GM18498 (cell line): ENCODE results near the gene AK3.
"Not testable (repeated sequence)": the region's sequence is repeated elsewhere in the genome, so short reads cannot be mapped to it uniquely, and the experiment has no call there.

ENCODE experiments used
- ATAC-seq: cut with Tn5 transposase; IDR thresholded peaks from one replicate; pipeline ENCODE4 v1.9.1; 2021; ENCODE audit warnings: mild to moderate bottlenecking, moderate library complexity; ENCODE audit not compliant: unreplicated experiment

Gene AK3

GRCh38 chr9:4740638-4741364, at the start of gene AK3:
TSS of gene AK3 (minus strand) at chr9:4741202. CDS start at chr9:4741087, 115 bp downstream.
- ATAC-seq = peak; percentile 91

DNA sequence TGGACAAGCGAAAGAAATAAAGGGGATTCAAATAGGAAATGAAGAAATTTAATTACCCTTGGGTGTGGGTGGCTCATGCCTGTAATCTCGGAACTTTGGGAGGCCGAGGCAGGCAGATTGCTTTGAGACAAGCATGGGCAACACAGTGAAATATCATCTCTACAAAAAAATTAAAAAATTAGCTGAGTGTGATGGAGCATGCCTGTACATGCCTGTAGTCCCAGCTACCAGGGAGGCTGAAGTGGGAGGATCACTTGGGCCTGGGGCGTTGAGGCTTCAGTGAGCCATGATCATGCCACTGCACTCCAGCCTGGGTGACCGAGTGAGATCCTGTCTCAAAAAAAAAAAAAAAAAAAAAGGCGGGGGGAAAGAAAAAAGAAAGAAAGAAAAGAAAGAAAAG, 47.7 kb upstream of the AK3 start:
- no peak for ATAC-seq

- ATAC-seq = no peak
These were observed 46.9 kb upstream of the AK3 start for GRCh38 chr9:4787876-4788275.

GRCh38 chr9:4786599-4786998, 45.6 kb upstream of the AK3 start:
- ATAC-seq = no peak

DNA sequence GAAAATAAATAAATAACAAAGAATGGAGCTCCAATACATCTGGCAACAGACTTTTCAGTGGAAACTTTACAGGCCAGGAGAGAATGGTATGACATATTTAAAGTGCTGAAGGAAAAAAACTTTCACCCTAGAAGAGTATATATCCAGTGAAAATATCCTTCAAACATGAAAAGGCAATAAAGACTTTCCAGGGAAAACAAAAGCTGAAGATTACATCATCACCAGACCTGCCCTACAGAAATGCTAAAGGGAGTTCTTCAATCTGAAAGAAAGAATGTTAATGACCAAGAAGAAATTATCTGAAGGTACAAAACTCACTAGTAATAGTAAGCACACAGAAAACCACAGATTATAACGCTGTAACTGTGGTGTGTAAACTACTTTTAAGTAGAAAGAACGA, 43.4 kb upstream of the AK3 start:
- ATAC-seq = no peak

DNA sequence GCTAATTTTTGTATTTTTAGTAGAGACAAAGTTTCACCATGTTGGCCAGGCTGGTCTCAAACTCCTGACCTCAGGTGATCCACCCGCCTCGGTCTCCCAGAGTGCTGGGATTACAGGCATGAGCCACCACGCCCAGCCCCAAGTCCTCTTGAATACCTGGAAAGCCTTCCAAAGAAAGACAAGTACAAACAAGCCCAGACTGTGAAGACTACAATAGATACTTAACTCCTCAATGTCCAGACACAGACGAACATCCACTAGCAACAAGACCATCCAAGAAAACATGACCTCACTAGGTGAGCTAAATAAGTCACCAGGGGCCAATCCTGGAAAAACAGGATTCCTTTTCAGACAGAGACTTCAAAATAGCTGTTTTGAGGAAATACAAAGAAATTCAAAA, 42.2 kb upstream of the AK3 start:
- ATAC-seq = not testable (repeated sequence)

DNA sequence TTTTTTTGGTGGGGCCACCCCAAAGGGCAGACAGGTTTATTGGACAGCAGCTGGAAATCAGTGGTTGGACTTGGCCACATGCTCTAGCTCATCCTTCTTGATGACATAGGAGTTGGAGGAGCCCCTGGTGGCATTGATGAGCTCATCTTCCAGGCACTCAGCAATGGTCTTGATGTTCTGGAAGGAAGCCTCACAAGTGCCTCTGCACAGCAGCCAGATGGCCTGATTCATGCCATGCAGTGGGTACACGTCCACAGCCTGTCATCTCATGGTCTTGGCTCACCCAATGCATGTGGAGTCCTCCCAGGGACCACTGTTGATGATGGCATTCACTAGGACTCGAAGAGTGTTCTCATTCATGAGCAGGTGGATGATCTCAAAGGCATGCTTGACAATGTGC, 40.4 kb upstream of the AK3 start:
- no peak for ATAC-seq

DNA sequence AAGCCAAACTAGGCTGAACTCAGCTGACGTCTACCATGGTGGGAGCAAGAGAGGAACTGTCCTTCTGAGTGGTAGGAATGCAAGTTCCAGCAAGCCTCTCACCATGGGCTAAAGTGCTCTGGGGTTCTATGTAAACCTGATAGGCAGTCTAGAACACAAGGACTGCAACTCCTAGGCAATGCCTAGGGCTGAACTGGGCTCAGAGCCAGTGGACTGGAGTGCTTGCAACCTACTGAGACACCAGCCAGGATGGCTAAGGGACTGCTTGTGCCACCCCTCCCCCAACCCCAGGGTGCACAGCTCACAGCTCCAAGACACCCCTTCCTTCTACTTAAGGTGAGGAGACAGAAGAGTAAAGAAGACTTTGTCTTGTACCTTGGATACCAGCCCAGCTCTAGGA, 39.6 kb upstream of the AK3 start:
- no peak for ATAC-seq

DNA sequence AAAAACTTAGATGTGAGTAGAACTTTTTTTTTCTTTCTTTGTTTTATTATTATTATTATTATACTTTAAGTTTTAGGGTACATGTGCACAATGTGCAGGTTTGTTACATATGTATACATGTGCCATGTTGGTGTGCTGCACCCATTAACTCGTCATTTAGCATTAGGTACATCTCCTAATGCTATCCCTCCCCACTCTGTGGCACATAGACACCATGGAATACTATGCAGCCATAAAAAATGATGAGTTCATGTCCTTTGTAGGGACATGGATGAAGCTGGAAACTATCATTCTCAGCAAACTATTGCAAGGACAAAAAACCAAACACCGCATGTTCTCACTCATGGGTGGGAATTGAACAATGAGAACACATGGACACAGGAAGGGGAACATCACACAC, 34.0 kb upstream of the AK3 start:
- ATAC-seq = not testable (repeated sequence)

GRCh38 chr9:4774209-4774608, 33.2 kb upstream of the AK3 start:
- ATAC-seq = no peak

DNA sequence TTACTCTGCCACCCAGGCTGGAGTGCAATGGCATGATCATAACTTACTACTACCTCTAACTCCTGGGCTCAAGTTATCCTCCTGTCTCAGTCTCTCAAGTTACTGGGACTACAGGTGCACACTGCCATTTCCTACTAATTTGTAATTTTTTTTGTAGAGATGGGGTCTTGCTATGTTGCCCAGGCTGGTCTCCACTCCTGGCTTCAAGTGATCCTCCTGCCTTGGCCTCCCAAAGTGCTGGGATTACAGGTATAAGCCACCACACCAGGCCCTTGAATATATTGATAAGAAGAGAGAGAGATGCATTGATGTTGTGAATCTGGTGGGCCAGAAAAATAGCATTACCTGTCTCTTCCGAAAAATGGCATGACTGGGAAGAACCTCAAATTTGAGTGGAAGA, 30.8 kb upstream of the AK3 start:
- no peak for ATAC-seq

DNA sequence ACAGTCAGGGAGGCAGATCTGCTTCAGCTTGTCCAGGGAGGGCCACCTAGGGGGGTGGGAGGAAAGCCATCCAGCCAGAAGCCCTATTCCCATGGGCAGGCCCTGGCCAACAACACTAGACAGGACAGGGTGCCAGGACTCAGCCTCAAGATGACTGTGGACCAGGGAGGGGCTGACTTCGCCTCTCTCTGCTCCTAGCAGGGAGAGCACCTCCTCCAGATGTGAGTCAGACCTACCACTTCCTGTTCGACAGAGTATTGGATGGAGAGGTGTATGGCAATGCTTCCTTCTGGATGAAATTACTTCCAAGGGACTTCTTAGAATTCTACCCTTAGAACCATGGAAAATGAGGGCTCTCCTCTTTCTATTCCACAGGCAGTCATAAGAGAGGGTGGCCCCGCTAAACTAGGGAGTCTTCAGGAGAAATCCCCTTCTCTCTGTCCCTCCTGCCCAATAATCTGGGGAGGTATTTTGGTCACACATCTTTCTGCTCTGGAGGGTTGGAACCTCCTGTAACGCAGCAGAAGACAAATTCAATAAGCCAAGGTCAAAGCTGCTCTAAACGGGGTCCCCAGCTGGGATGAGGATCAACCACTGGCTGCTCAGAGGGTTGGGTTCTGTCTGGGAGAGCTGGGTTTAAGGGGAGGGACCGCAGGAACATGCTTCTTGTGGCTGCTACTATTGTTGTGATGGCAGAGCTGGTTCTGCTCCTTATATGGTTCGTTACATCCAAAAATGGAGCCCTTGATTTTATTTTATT, 28.5 kb upstream of the AK3 start:
- no peak for ATAC-seq

DNA sequence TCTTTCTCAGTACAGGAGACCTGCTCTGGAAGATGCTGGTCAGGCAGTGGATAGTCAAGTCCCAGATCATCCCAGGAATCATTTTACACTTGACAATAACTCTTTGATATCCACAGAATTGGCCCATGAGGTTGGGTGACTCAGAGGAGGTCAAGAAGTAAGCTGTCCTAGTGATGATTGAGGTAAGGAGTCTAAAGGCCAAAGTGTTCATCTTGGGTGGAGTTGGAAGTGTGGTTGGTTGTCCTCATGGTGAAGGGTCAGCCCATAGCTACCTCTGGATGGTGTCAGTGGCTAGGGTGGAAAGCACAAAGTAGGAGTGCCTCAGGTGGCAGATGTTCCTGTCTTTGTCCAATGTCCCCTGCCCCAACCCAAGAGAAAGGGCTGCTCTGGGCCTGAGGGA, 27.7 kb upstream of the AK3 start:
- no peak for ATAC-seq

DNA sequence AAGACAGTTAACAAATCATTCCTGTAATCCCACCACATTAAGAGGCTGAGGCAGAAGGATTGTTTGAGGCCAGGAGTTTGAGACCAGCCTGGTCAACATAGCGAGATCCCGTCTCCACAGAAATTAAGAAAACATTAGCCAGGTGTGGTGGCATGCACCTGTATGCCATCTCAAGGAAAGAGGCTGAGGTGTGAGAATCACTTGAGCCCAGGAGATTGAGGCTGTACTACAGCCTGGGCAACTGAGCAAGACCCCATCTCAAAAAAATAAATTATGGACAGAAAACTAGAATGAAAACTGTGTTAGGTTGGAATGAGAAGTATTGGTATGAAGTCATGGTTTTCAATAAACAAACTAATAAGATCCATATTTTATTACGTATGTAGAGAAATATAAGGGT, 23.0 kb upstream of the AK3 start:
- ATAC-seq = no peak

DNA sequence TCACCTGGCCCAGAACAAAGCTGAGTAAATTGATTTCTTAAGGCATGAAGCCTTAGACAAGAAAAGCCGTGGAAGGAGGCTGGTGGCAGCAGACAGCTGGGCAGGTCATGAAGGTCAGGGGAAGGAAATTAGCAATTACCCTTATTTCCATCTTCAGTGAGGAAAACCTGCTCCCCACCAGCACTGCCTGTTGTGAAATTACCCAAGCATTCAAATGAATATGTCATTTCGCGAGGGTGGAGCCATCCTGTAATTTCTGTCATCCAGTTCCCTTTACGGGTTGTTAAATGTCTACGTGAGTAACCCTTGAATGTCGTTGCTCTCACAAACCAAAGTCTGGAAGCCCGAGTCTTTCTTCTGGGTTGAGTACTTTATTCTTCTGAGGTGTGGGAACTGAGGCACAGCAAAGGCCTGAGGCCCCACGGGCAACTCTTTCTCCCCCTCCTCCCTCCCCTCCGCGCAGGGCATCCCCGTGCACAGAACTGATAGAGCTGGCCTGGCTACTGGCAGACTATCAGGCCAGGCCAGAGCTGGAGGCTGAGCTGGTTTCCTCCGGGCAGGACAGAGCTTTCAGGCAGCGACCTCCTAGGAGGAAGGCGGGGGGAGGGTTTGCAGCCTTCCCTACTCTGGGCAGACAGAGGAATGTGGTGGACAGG, 22.0 kb upstream of the AK3 start:
- no peak for ATAC-seq

DNA sequence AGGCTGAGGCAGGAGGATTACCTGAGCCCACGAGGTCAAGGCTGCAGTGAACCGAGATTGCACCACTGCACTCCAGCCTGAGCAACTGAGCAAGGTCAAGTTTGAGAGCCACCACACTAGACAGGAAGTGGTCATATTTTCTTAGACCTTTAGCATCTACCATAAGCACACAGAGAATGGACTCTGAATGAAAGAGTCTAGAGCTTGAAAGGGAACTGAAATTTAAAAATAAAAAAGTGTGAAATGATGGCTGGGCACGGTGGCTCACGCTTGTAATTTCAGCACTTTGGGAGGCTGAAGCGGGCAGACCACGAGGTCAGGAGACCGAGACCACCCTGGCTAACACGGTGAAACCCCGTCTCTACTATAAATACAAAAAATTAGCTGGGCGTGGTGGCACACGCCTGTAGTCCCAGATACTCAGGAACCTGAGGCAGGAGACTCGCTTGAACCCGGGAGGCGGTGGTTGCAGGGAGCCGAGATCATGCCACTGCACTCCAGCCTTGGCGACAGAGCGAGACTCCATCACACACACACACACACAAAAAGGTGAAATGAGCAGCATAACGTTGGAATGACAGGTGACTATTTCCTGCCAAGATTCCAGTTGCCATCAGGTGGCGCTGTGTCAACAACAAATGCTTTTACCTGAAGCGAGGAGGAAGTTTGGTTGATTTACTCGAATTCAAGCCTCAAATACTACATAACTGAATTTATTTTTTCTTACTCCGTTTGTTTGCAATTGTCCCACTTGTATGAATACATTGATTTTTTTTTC, 21.3 kb upstream of the AK3 start:
- peak; percentile 88 for ATAC-seq

DNA sequence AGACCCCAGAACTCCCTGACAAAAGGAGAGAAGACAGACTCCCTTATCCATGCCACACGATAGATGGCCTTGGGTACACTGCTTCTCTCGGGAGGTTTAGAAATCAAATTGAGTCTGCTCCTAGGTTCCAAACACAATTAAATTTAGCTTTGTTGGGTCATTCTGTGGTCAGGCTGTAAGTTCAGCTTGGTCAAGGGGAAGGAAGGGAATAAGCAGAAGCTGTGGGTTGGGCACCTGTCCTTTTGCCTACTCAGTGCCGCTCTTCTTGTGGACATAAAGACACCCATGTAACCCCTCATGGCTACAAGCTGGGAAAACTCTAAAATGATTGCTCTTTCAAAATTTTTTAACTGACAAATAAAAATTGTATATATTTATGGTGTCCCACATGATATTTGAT, 19.1 kb upstream of the AK3 start:
- ATAC-seq = no peak

- ATAC-seq = no peak
These were observed 15.4 kb upstream of the AK3 start for GRCh38 chr9:4756420-4756819.

DNA sequence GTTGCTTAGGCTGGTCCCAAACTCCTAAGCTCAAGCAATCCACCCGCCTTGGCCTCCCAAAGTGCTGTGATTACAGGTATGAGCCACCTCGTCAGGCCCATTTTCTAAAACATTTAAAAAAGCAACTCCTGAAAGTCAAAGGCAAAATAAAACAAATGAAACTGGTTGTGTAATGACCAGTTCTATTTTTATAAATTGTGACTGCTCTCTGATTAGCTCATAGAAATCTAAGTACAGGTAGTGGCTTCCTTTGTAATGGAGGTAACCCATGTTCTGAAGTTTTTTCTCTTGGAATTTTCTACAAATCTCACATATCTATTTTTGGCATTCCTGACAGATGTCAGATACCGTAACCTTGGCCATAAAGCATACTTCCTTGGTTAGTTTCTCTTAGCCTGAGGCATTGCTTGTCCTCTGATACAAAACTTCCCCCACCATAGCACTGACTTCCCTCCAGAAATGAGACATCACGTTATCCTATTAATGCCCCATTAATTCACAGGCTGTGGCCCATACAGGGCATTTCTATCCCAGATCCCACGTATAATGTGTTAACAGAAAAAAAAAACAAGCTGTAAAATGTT, 14.1 kb upstream of the AK3 start:
- ATAC-seq = no peak

- not testable (repeated sequence) for ATAC-seq
These were observed 13.5 kb upstream of the AK3 start for GRCh38 chr9:4754530-4754929.
